Fibroblast of lung (primary cell): ENCODE results near the gene UAP1L1.

ENCODE experiments used
- CTCF ChIP-seq, 2 donors: IDR thresholded peaks in 1 of 2; conservative IDR thresholded peaks in 1 of 2; 1 replicate in 1 of 2; 2 replicates in 1 of 2; pipeline ENCODE4 v1.5.1; 2011 to 2012; ENCODE audit warnings: low read length in 2 of 2, control low read depth in 1 of 2, inconsistent platforms in 1 of 2, low read depth in 1 of 2, mild to moderate bottlenecking in 1 of 2
- EZH2 ChIP-seq: IDR thresholded peaks from 2 replicates; pipeline ENCODE4 v1.5.1; 2012; ENCODE audit warnings: low read length, control low read depth, mild to moderate bottlenecking; ENCODE audit errors: missing control alignments

DNA sequence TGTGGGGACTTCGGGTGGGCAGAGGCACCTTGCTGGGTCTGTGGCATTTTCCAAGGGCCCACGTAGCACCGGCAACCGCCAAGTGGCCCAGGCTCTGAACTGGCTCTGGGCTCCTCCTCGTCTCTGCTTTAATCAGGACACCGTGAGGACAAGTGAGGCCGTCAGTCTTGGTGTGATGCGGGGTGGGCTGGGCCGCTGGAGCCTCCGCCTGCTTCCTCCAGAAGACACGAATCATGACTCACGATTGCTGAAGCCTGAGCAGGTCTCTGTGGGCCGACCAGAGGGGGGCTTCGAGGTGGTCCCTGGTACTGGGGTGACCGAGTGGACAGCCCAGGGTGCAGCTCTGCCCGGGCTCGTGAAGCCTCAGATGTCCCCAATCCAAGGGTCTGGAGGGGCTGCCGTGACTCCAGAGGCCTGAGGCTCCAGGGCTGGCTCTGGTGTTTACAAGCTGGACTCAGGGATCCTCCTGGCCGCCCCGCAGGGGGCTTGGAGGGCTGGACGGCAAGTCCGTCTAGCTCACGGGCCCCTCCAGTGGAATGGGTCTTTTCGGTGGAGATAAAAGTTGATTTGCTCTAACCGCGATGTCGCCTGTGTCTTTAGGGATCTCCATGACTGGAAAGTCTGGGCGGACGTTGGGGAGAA, 31.4 kb downstream of the UAP1L1 start:
- TF ChIP-seq CTCF (conservative IDR thresholded peaks at IDR 0.05 in 1 of 2, IDR thresholded peaks at IDR 0.05 in 1 of 2; ENCODE audit: low read depth in 1 of 2, low read length in 2 of 2) (no peak), EZH2 (no peak)
